HG02885 (cell line): Measurements from ENCODE around the gene TMC6.

Experiments used
- ATAC-seq: cut with Tn5 transposase; IDR thresholded peaks from one replicate; pipeline ENCODE4 v1.9.1; 2021; ENCODE audit warnings: mild to moderate bottlenecking; ENCODE audit not compliant: unreplicated experiment, poor library complexity

Gene TMC6

DNA sequence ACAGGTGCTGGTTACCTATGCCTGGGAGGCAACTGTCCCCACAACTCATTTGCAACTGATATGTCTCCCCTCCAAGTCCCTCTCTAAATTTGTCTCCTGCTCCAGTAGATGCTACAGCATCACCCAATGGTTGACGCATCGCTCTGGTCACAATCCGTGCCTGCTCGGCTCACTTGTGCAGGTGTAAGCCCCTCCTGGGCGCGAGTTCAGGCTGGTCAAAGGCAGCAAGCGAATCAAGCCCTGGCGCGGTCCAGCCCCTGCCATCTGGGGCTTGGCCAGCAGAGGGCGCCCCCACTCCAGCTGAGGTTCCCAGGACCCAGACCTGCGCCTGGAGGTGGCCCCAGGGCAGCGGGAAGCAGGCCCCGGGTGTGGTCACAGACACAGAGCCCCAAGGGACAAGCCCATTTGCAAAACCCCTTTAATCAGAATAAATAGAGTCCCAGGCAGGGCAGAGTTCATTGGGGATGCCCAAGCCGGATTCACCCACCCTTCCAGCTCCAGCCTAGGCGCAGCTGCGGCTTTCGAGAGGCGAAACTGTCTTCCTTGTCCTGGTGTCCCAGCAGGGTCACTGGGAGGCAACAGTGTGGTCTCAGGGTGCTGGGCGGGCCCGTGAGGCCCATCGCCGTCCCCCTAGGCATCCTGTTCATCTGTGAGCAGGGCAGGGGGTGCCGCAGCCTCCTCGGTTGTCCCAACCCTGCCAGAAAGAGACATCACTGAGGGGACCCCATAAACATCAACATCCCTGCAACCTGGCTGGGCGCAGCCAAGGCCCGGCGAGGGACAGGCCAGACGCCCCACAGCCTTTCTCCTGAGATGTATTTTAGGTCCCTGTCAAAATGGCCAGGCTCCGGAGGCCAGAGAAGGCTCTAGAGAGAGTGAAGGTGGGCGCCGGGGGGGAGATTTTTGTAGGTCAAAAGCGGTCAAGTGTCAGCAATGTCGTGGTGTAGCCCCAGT lies 15.8 kb downstream of the TMC6 start:
- no peak for ATAC-seq

DNA sequence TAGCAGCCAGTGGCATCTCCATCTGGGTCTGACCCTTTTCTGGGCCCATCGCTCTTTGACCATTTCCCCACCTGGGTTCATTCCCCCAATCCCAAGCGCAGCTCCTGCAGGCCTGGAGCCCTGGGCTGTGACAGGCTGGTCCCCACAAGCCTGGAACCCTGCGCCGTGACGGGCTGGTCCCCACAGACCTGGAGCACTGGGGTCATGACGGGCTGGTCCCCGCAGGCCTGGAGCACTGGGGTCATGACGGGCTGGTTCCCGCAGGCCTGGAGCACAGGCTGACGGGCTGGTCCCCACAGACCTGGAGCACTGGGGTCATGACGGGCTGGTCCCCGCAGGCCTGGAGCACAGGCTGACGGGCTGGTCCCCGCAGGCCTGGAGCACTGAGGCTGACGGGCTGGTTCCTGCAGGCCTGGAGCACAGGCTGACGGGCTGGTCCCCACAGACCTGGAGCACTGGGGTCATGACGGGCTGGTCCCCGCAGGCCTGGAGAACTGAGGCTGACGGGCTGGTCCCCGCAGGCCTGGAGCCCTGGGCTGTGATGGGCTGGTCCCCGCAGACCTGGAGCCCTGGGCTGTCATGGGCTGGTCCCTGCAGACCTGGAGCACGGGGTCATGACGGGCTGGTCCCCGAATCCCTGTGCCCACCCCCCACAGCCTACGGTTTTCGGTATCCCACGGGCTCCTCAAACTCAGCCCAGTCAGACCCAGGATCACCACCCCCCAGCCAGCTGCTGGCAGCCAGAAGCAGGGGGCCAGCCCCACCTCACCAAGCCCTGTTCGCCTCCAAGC lies 16.6 kb downstream of the TMC6 start:
- no peak for ATAC-seq

GRCh38 chr17:78111016-78111726 lies 17.4 kb downstream of the TMC6 start:
- ATAC-seq: no peak

DNA sequence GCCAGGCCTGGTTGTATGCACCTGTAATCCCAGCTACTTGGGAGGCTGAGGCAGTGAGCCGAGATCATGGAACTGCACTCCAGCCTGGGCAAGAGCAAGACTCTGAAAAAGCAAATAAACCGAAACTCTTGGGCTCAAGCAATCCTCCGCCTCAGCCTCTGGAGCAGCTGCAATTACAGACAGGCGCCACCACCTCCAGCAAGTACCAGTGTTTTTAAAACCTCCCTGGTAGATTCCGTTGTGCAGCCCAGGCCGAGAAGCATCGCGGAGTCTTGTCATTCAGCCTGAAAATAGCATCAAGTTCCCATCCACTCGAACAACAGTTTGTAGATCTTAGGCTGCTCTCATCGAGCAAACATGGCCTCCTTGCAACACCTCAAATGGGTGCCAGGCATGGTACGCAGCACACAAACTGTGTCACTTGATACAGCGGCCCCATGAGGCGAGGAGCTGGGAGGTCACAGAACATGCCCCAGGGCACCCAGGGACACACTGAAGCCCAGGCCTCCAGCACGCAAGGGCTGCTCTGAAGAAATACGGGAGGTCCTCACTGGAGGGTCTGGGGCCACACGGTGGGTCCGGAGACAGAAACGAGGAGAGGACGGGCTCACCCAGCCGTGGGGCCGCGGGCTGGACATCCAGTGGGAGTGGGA lies 18.1 kb downstream of the TMC6 start:
- no peak for ATAC-seq

GRCh38 chr17:78109489-78109761 lies 19.1 kb downstream of the TMC6 start:
- ATAC-seq: no peak

DNA sequence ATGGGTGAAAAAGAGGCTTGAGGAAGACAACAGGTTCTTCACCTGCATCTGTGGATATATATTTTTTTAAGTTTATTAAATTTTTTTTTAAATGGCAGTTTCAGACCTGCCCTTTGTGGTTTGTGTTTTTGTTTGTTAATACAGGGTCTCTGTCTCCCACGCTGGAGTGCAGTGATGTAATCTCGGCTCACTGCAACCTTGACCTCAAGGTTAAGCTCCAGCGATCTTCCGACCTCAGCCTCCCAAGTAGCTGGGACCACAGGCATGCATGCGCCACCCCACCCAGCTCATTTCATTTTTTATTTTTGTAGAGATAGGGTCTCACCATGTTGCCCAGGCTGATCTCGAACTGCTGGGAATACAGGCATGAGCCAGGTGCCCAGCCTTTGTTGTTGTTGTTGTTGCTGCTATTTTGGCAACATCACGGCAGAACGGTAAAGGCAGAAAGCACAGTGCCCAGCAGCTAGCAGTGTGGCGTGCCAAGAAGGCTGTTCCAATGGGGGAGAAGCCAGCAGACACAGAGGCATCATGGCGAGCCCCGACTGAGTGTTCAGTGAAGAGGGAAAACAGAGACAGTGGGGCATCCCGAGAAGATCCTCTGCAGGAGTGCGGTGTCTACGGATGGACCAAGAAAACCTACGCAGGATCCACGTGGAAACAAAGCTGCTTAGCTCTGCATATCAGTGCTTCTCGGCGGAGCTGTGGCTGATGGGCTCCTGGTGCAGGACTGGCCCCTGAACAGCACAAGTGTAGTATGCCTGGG lies 19.6 kb downstream of the TMC6 start:
- ATAC-seq: no peak

DNA sequence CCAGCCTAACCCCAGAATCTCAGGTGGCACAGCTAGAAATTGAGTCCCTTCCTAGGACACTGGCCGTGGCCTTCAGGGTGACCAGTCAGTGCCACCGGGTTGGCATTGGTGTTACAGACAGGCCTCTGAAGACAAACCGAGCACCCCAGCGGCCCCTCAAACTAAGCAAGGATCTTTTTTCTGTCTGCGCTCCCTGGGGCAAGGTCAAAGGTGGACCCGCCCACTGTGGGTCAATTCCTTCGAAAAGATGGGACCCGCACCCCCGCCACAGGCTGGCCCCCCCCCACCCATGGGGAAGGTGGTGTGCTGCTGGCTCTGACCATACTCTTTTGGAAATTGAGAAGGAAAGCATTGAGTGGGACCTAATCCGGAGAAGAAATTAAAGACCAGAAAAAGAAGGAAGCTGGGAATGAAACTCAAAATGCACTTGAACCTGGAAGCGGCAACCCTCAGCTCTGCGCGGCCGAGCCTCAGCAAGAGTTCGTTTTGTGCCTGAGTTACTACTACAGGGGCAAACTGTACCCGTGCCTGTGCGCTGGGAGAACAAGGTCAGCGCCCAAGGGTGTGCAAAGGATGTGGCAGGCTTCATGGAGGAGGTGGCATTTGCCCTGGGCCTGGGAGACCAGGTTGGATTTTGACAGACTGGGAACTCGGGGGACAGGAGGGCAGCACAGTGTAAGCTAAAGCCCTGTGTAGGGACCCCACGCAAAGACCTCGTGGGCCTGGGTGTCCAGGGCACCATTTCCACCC lies 20.4 kb downstream of the TMC6 start:
- no peak for ATAC-seq

DNA sequence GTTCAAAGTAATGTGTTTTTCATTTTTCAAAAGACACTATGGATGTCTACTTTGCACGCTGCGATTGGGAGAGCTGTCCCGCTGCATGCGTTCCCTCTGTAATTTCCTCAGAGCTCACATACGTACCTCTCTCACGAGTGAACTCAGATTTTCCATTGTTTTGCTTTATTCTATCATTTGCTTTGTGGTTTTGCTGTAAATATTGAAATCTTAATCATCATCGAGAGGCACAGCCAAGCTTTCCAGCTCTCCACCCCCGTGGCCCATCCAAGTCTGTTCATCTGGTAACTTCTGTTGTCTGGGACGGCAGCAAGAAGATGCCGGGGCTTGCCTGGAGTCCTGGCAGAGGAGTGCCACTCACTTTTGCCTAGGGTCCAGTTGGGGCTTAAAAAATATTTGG lies 21.1 kb downstream of the TMC6 start:
- no peak for ATAC-seq

DNA sequence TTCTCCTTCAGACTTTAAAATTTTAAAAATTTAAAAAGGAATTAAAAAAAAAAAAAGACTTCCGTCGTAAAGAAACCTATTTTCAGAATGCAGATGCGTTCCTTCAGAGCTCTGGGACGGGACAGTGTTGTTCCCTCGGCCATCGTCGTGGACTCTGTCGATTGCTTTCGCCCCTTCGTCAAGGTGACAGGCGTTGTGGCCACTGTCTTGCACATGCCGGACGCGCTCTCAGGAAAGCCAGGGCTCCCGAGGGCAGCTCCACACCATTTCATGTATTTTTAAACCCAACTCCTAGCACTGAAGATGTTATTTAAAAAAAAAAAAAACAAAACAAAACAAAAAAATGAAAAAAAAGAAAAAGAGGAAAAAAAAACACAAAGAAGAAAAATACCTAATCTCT lies 22.3 kb downstream of the TMC6 start:
- no peak for ATAC-seq

DNA sequence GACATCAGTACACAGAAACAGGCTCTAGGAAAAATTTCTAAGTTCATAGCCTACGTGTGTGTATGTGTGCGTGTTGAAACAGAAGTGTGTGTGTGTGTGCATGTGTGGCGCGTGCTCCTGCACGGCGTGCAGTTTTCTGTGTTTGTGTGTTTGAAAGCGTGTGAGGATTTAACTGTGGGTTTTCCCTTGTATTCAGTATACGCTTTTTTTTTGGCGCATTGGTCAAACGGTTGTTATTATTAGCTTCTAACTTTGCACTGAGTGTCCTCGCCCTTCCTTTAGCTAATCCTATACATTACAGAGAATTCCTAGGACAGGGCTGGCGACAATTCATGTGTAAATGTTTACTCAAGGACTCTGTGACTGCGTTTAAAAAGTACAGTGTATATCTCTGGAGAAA lies 23.0 kb downstream of the TMC6 start:
- no peak for ATAC-seq

DNA sequence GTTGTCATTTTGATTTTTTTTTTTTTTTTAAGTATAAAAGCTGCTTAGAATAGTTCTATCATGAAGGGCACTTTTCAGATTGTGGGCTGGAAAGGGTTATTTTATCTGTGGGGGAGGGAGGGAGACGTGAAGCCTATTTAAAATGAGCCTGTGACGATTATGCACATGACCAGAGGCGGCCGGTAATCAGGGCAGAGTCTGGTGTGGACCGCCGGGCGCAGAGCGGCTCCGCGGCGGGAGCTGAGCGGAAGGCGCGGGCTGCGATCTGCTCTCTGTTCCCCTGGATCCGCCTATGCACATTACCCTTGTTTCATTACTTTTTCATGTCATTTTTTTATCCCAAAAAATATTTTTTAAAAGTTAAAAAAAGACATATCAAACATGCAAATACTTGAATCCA lies 23.5 kb downstream of the TMC6 start:
- no peak for ATAC-seq

DNA sequence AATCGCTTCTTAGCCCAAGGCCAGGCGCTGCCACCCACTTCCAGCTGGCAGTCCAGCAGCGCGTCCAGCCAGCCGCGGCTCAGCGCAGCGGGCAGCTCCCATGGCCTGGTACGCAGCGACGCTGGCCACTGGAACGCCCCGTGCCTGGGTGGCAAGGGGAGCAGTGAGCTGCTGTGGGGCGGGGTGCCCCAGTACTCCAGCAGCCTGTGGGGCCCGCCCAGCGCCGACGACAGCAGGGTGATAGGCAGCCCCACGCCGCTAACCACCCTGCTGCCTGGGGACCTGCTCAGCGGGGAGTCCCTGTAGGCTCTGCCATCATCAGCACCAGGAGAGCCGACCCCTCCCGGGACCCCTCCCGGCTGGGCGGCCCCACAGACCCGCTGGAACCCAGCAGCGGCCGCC lies 24.0 kb downstream of the TMC6 start:
- ATAC-seq: no peak

DNA sequence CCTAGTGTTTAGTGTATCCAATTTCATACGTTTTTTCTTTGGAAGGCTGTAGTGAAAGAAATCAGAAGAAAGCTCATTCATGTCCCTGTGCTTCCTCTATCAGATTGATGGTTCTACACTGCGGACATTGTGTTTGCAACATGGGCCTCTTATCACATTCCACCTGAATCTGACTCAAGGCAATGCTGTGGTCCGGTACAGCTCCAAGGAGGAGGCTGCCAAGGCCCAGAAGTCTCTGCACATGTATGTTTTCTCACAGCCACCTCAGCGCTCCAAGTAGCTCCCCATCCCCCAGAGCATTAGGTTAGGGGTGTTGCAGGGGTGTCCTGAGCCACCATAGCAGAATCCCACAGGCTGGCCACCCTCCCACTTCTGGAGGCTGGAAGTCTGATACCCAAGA lies 25.2 kb downstream of the TMC6 start:
- no peak for ATAC-seq

GRCh38 chr17:78101542-78101941 lies 27.0 kb downstream of the TMC6 start:
- ATAC-seq: no peak

GRCh38 chr17:78101112-78101511 lies 27.4 kb downstream of the TMC6 start:
- no peak for ATAC-seq

GRCh38 chr17:78096093-78096492 lies 32.5 kb downstream of the TMC6 start:
- no peak for ATAC-seq

- ATAC-seq: no peak
Observed at GRCh38 chr17:78095035-78095434, 33.5 kb downstream of the TMC6 start.

- no peak for ATAC-seq
Observed at GRCh38 chr17:78092794-78093324, 35.7 kb downstream of the TMC6 start.
